H9 (cell line): ENCODE measurements around the gene LRP1B. TPM values are rescaled to one million over a fixed set of nuclear protein-coding genes. Genes with fewer than 3 reads are reported as not detected.

Experiments
- DNase-seq: peaks from one replicate; pipeline ENCODE4 v3.0.0-alpha.2; 2017
- H2AFZ ChIP-seq: one replicate; pipeline ENCODE4 v1.6.1; 2013; ENCODE audit warnings: mild to moderate bottlenecking, low read length, control low read depth, moderate library complexity
- H2AK5ac ChIP-seq: 2 replicates; pipeline ENCODE4 v1.6.1; 2013; ENCODE audit warnings: low read length, control low read depth, mixed read lengths; ENCODE audit not compliant: insufficient read length
- H2BK120ac ChIP-seq: one replicate; pipeline ENCODE4 v1.6.1; 2013; ENCODE audit warnings: low read depth, mild to moderate bottlenecking, low read length, control low read depth, inconsistent platforms; ENCODE audit not compliant: poor library complexity, severe bottlenecking
- H2BK12ac ChIP-seq: 2 replicates; pipeline ENCODE4 v1.6.1; 2013; ENCODE audit warnings: low read length, control low read depth, mixed read lengths, low read depth; ENCODE audit not compliant: insufficient read length
- H2BK15ac ChIP-seq: 2 replicates; pipeline ENCODE4 v1.6.1; 2013; ENCODE audit warnings: low read depth, low read length, control low read depth
- H2BK20ac ChIP-seq: one replicate; pipeline ENCODE4 v1.6.1; 2013; ENCODE audit warnings: low read depth, mild to moderate bottlenecking, low read length, control low read depth, inconsistent platforms; ENCODE audit not compliant: poor library complexity, severe bottlenecking
- H2BK5ac ChIP-seq: 2 replicates; pipeline ENCODE4 v1.6.1; 2013; ENCODE audit warnings: low read length, control low read depth, mixed read lengths; ENCODE audit not compliant: insufficient read length
- H3K14ac ChIP-seq: 2 replicates; pipeline ENCODE4 v1.6.1; 2013; ENCODE audit warnings: low read length, control low read depth; ENCODE audit not compliant: insufficient read depth
- H3K18ac ChIP-seq: 2 replicates; pipeline ENCODE4 v1.6.1; 2013; ENCODE audit warnings: low read depth, mild to moderate bottlenecking, mixed read lengths, low read length, control low read depth; ENCODE audit not compliant: insufficient read length
- H3K23ac ChIP-seq: 2 replicates; pipeline ENCODE4 v1.6.1; 2013; ENCODE audit warnings: low read length, control low read depth, mixed read lengths, low read depth; ENCODE audit not compliant: insufficient read length
- H3K23me2 ChIP-seq: 2 replicates; pipeline ENCODE4 v1.6.1; 2013; ENCODE audit warnings: low read depth, mild to moderate bottlenecking, mixed read lengths, low read length, control low read depth; ENCODE audit not compliant: insufficient read length, poor library complexity, severe bottlenecking
- H3K27ac ChIP-seq: 2 replicates; pipeline ENCODE4 v1.5.1; 2013; ENCODE audit warnings: low read length, control low read depth, mixed read lengths, low read depth; ENCODE audit not compliant: insufficient read length
- H3K27me3 ChIP-seq: 2 replicates; pipeline ENCODE4 v1.6.1; 2013; ENCODE audit warnings: low read length, control low read depth, inconsistent platforms; ENCODE audit not compliant: insufficient read depth
- H3K4ac ChIP-seq: 2 replicates; pipeline ENCODE4 v1.6.1; 2013; ENCODE audit warnings: low read depth, mild to moderate bottlenecking, control low read depth, inconsistent platforms, low read length, moderate library complexity
- H3K4me1 ChIP-seq: 2 replicates; pipeline ENCODE4 v1.6.1; 2013; ENCODE audit warnings: low read length, control low read depth, inconsistent platforms; ENCODE audit not compliant: insufficient read depth
- H3K4me2 ChIP-seq: 2 replicates; pipeline ENCODE4 v1.6.1; 2013; ENCODE audit warnings: low read length, control low read depth, mixed read lengths; ENCODE audit not compliant: insufficient read length, insufficient read depth
- H3K56ac ChIP-seq: 2 replicates; pipeline ENCODE4 v1.6.1; 2013; ENCODE audit warnings: low read depth, mild to moderate bottlenecking, mixed read lengths, low read length, control low read depth; ENCODE audit not compliant: insufficient read length
- H3K79me1 ChIP-seq: 2 replicates; pipeline ENCODE4 v1.6.1; 2013; ENCODE audit warnings: low read depth, mild to moderate bottlenecking, moderate library complexity, low read length, control low read depth, inconsistent platforms; ENCODE audit not compliant: insufficient read depth, poor library complexity, severe bottlenecking
- H3K79me2 ChIP-seq: 2 replicates; pipeline ENCODE4 v1.6.1; 2013; ENCODE audit warnings: low read length, control low read depth, inconsistent platforms; ENCODE audit not compliant: insufficient read depth
- H3K9ac ChIP-seq: 2 replicates; pipeline ENCODE4 v1.6.1; 2013; ENCODE audit warnings: low read length, control low read depth, mixed read lengths; ENCODE audit not compliant: insufficient read length; ENCODE audit errors: extremely low read depth
- H3K9me3 ChIP-seq: one replicate; pipeline ENCODE4 v1.6.1; 2013; ENCODE audit warnings: low read depth, low read length, inconsistent platforms; ENCODE audit not compliant: control insufficient read depth
- H3T11ph ChIP-seq: one replicate; pipeline ENCODE4 v1.6.1; 2013; ENCODE audit warnings: mild to moderate bottlenecking, low read length, control low read depth, inconsistent platforms
- H4K20me1 ChIP-seq: one replicate; pipeline ENCODE4 v1.6.1; 2013; ENCODE audit not compliant: control insufficient read depth, insufficient read length, insufficient read depth
- H4K5ac ChIP-seq: 2 replicates; pipeline ENCODE4 v1.6.1; 2013; ENCODE audit warnings: low read depth, mild to moderate bottlenecking, mixed read lengths, low read length, control low read depth; ENCODE audit not compliant: insufficient read length
- H4K8ac ChIP-seq: replicated peaks from 2 replicates; pipeline ENCODE4 v1.6.1; 2013; ENCODE audit warnings: low read length, control low read depth, mixed read lengths, low read depth; ENCODE audit not compliant: insufficient read length
- H4K91ac ChIP-seq: 2 replicates; pipeline ENCODE4 v1.6.1; 2013; ENCODE audit warnings: low read depth, mild to moderate bottlenecking, moderate library complexity, mixed read lengths, low read length, control low read depth; ENCODE audit not compliant: insufficient read length
- H3K27ac Mint-ChIP-seq, 3 experiments: 2 replicates in 2 of 3; 3 replicates in 1 of 3; pipeline ENCODE4 v1.8.0; 2020 to 2021; ENCODE audit warnings: mixed read lengths in 3 of 3, mild to moderate bottlenecking in 1 of 3, moderate library complexity in 1 of 3
- H3K27me3 Mint-ChIP-seq: 2 replicates; pipeline ENCODE4 v1.8.0; 2021; ENCODE audit warnings: low read depth, mild to moderate bottlenecking, moderate library complexity, mixed read lengths
- H3K36me3 Mint-ChIP-seq, 3 experiments: 2 replicates in 2 of 3; 3 replicates in 1 of 3; pipeline ENCODE4 v1.8.0; 2020 to 2021; ENCODE audit warnings: low read depth in 3 of 3, mixed read lengths in 3 of 3; ENCODE audit not compliant: insufficient read depth in 1 of 3
- H3K4me1 Mint-ChIP-seq, 2 experiments: 2 replicates each; pipeline ENCODE4 v1.8.0; 2020; ENCODE audit warnings: mixed read lengths in 2 of 2
- H3K4me3 Mint-ChIP-seq, 2 experiments: 2 replicates in 1 of 2; 3 replicates in 1 of 2; pipeline ENCODE4 v1.8.0; 2020 to 2021; ENCODE audit warnings: mild to moderate bottlenecking in 2 of 2, mixed read lengths in 2 of 2, moderate library complexity in 1 of 2
- H3K9me3 Mint-ChIP-seq, 2 experiments: 2 replicates in 1 of 2; 3 replicates in 1 of 2; pipeline ENCODE4 v1.8.0; 2020; ENCODE audit warnings: mild to moderate bottlenecking in 2 of 2, mixed read lengths in 2 of 2, moderate library complexity in 1 of 2
- WGBS: extraction: QIAGEN DNeasy Blood & Tissue Kit; methylation state at CpG from one replicate; pipeline ENCODE4 v1.1.7; 2013; ENCODE audit warnings: missing lambda C conversion rate, low lambda C conversion rate, mixed read lengths; ENCODE audit not compliant: insufficient read length; ENCODE audit errors: extremely low coverage; 5-methylcytosine and 5-hydroxymethylcytosine counted together
- total RNA-seq: library from RNA; stranded (reverse); gene quantifications from 2 replicates; pipeline ENCODE4 v1.2.1, GENCODE V29; 2021
- TF ChIP-seq, protein P1 (sequence below): fragments of 200-600 bp; sonication (generic); conservative IDR thresholded peaks from 3 replicates; pipeline ENCODE4 v1.8.0; 2021; ENCODE audit warnings: antibody characterized with exemption, mild to moderate bottlenecking

Gene LRP1B
- total RNA-seq, 1 experiment from 2014 or later = not detected

GRCh38 chr2:140593132-140593531, 1537.7 kb downstream of the LRP1B start:
- H4K91ac ChIP-seq = no peak overlapping the region
- no peak overlapping the region for H2BK20ac ChIP-seq
- no peak overlapping the region for H3K18ac ChIP-seq
- no peak overlapping the region for H2AFZ ChIP-seq
- H3K27ac ChIP-seq = no peak overlapping the region
- no peaks in the 10 kb centered on the region for H3K4me1 Mint-ChIP-seq
- no peak overlapping the region for H4K5ac ChIP-seq
- H2BK120ac ChIP-seq = no peak overlapping the region
- H3K9me3 ChIP-seq = no peaks in the 10 kb centered on the region
- no peak overlapping the region for H4K8ac ChIP-seq
- no peaks in the 10 kb centered on the region for H3K36me3 Mint-ChIP-seq
- no peak overlapping the region for H3K23ac ChIP-seq
- TF ChIP-seq, protein P1, sequence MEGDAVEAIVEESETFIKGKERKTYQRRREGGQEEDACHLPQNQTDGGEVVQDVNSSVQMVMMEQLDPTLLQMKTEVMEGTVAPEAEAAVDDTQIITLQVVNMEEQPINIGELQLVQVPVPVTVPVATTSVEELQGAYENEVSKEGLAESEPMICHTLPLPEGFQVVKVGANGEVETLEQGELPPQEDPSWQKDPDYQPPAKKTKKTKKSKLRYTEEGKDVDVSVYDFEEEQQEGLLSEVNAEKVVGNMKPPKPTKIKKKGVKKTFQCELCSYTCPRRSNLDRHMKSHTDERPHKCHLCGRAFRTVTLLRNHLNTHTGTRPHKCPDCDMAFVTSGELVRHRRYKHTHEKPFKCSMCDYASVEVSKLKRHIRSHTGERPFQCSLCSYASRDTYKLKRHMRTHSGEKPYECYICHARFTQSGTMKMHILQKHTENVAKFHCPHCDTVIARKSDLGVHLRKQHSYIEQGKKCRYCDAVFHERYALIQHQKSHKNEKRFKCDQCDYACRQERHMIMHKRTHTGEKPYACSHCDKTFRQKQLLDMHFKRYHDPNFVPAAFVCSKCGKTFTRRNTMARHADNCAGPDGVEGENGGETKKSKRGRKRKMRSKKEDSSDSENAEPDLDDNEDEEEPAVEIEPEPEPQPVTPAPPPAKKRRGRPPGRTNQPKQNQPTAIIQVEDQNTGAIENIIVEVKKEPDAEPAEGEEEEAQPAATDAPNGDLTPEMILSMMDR = no peak
- H3K56ac ChIP-seq = no peak overlapping the region
- no peak overlapping the region for H3K9ac ChIP-seq
- H3K4me3 Mint-ChIP-seq = no peak overlapping the region
- no CpG with 5 or more reads among the region's 1 CpG for WGBS
- no peaks in the 10 kb centered on the region for H3K27me3 ChIP-seq
- no peak overlapping the region for H2AK5ac ChIP-seq
- no peak overlapping the region for H3K14ac ChIP-seq
- no peak overlapping the region for H2BK5ac ChIP-seq
- no peaks in the 10 kb centered on the region for H3K23me2 ChIP-seq
- H3K27me3 Mint-ChIP-seq = no peaks in the 10 kb centered on the region
- H2BK15ac ChIP-seq = no peak overlapping the region
- no peaks in the 10 kb centered on the region for H3K79me1 ChIP-seq
- H3T11ph ChIP-seq = no peak overlapping the region
- DNase-seq = no peak
- H3K9me3 Mint-ChIP-seq = no peaks in the 10 kb centered on the region
- no peak overlapping the region for H3K27ac Mint-ChIP-seq
- H3K4me1 ChIP-seq = no peaks in the 10 kb centered on the region
- H4K20me1 ChIP-seq = no peaks in the 10 kb centered on the region
- H3K79me2 ChIP-seq = no peaks in the 10 kb centered on the region
- H2BK12ac ChIP-seq = no peak overlapping the region
- H3K4me2 ChIP-seq = no peak overlapping the region
- no peak overlapping the region for H3K4ac ChIP-seq
